Activated CD8-positive, alpha-beta T cell treated with anti-CD3 and anti-CD28 coated beads, Interleukin-2, amount 10 ng/mL, durations not matched to agents 7 days and 5 days (primary cell): ENCODE data around the gene SBNO2. TPM values are rescaled to one million over a fixed set of nuclear protein-coding genes. Genes with fewer than 3 reads are reported as not detected.

ENCODE experiments used
- ATAC-seq: fragments of 150-1000 bp; cut with Tn5 transposase; one replicate; pipeline ENCODE4 v1.10.0; 2021; ENCODE audit warnings: moderate library complexity
- CTCF ChIA-PET: fragments of 350-600 bp; sonication (Branson Sonifier 250); formaldehyde crosslinking; loops from one replicate; lab custom pipeline; 2021; ENCODE audit warnings: antibody characterized with exemption; lab: Charles Lee
- POLR2A ChIA-PET: fragments of 350-600 bp; sonication (Branson Sonifier 250); formaldehyde crosslinking; loops from one replicate; lab custom pipeline; 2021; ENCODE audit warnings: antibody characterized with exemption; lab: Charles Lee
- DNase-seq: peaks from one replicate; pipeline ENCODE4 v3.0.0-alpha.2; 2020
- H3K27ac Mint-ChIP-seq: one replicate; pipeline ENCODE4 v1.8.0; 2021; ENCODE audit warnings: mild to moderate bottlenecking, mixed read lengths
- H3K27me3 Mint-ChIP-seq: one replicate; pipeline ENCODE4 v1.8.0; 2021; ENCODE audit warnings: low read depth, mixed read lengths
- H3K36me3 Mint-ChIP-seq: one replicate; pipeline ENCODE4 v1.8.0; 2021; ENCODE audit warnings: low read depth, mixed read lengths
- H3K4me1 Mint-ChIP-seq: one replicate; pipeline ENCODE4 v1.8.0; 2021; ENCODE audit warnings: low read depth, mixed read lengths
- H3K4me3 Mint-ChIP-seq: one replicate; pipeline ENCODE4 v1.8.0; 2021; ENCODE audit warnings: mild to moderate bottlenecking, mixed read lengths
- H3K9me3 Mint-ChIP-seq: one replicate; pipeline ENCODE4 v1.8.0; 2022; ENCODE audit warnings: mixed read lengths; ENCODE audit not compliant: insufficient read depth
- total RNA-seq, 2 experiments: library from RNA; stranded (reverse); gene quantifications; one replicate each; pipeline ENCODE4 v1.2.3, GENCODE V29; 2021

Gene SBNO2
- total RNA-seq, 2 experiments from 2014 or later: 58.6 to 70.5 TPM

DNA sequence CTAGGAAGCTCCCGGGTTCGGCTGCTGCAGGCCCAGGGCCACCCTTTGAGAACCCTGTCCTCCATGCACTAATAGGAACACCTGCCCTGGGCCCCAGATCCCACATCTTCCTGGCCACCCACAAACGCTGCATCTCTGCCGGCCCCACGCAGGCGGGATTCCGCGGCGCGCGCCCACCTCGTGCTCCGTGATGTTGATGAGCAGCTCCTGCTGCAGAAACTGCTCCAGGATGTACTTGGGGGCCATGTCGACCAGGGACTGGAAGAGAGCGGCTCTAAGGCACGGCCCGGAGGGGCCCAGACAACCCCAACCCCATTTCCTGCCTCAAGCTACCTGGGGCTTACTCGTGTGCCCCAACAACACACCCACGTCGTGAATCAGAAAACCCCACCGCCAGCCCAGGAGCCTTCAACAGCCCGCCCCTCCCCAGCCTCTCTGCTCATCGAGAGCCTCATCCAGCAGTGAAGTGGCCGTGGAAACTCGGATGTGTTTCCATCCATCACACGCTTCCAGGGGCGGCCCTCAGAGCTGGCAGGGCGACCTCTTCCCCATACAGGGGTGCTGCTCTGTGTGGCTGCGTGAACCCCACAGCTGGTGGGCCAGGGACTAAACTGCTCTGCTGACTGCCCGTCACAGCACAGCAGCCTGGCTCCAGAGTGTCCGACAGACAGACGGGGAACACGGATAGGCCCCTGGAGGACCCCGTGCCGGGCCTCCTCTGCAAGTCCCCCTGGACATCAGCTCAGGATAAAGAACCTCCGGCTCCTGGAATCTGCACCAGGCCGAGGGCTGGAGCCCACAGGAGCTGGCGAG is 83.1 kb downstream of the SBNO2 start:
- POLR2A ChIA-PET: interaction anchor here (0.6 to 7.4 kb wide), 9 partner anchors 8 to 178 kb away, joined by 3 to 103 read pairs (median 5); partner anchors contain the start of genes ABCA7, ARHGAP45 and CIRBP
- peak overlapping the region; percentile 76 for H3K27ac Mint-ChIP-seq
- no peaks in the 10 kb centered on the region for H3K9me3 Mint-ChIP-seq
- CTCF ChIA-PET: interaction anchor here (0.7 to 4.3 kb wide), 5 partner anchors 9 to 175 kb away, joined by 3 to 25 read pairs (median 4); partner anchors contain the start of gene ARHGAP45
- H3K4me3 Mint-ChIP-seq: peak overlapping the region; percentile 45
- ATAC-seq (no peak), DNase-seq (peak; percentile 67)
- no peaks in the 10 kb centered on the region for H3K27me3 Mint-ChIP-seq
- peaks cover 71% of the 10 kb centered on the region for H3K4me1 Mint-ChIP-seq
- H3K36me3 Mint-ChIP-seq: peaks cover 37% of the 10 kb centered on the region

DNA sequence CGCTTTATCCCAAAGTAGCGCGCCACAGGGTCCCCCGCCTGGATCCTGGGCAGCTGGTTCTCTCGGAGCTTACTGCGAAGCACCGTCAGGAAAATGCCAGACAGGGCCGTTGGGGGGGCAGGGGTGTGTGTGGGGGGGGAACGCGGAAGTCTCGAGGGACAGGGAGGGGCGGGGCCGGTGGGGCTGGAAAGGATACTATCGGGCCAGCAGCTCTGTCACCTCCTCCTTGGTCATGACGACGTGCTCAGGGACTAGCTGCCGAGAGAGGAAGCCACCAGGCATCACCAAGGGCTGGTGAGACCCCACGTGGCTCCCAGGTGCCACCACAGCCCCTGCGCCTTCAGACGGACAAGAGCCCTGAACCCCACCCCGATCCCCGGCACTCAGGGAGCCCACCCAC is 84.2 kb downstream of the SBNO2 start:
- ATAC-seq (peak; percentile 35), DNase-seq (peak; percentile 82)
- H3K36me3 Mint-ChIP-seq: peaks cover 44% of the 10 kb centered on the region
- H3K4me1 Mint-ChIP-seq: peaks cover 73% of the 10 kb centered on the region
- CTCF ChIA-PET: interaction anchor here (0.9 to 4.3 kb wide), 4 partner anchors 14 to 70 kb away, joined by 3 to 25 read pairs (median 8); partner anchors contain the start of gene ARHGAP45
- H3K27ac Mint-ChIP-seq: peak overlapping the region; percentile 83
- H3K9me3 Mint-ChIP-seq: no peaks in the 10 kb centered on the region
- H3K27me3 Mint-ChIP-seq: no peaks in the 10 kb centered on the region
- no peak overlapping the region for H3K4me3 Mint-ChIP-seq
- POLR2A ChIA-PET: interaction anchor here (0.8 to 7.4 kb wide), 9 partner anchors 7 to 179 kb away, joined by 3 to 103 read pairs (median 6); partner anchors contain the start of genes ARHGAP45 and CIRBP

DNA sequence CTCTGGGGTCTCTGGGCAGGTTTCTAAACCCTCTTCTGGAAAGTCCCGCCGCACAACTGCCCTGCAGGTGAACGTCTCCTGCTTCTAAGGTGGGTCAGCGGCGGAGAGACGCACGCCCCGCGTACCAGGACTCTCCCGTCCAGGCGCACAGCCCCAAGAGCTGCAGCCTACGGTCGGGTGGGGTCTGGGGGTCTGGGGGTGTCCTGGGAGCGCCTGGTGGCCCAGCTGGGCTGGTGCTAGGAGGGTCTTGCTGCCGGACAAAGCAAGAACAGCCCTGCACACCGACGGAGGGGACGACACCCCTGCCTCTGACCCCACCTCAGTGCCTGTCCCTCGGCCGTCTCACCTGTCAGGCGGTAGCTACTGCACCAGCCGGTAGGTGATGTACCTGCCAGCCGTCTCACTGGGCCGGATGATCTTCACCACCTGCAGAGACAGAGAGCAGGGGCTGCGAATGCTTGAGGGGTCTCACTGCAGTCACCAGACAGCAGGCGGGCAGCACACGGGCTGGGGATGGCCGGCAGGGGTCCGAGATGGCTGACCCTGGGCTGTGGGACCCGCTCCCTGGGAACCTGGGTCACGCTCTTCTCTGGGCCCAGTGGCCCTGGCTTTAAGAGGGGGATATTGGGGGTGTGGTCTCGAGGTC is 84.8 kb downstream of the SBNO2 start:
- no peaks in the 10 kb centered on the region for H3K27me3 Mint-ChIP-seq
- H3K4me1 Mint-ChIP-seq: peaks cover 77% of the 10 kb centered on the region
- no peak overlapping the region for H3K4me3 Mint-ChIP-seq
- no peaks in the 10 kb centered on the region for H3K9me3 Mint-ChIP-seq
- DNase-seq (no peak), ATAC-seq (no peak)
- peaks cover 50% of the 10 kb centered on the region for H3K36me3 Mint-ChIP-seq
- POLR2A ChIA-PET: interaction anchor here (0.8 to 7.4 kb wide), 11 partner anchors 10 to 180 kb away, joined by 3 to 103 read pairs (median 6); partner anchors contain the start of genes ABCA7, ARHGAP45 and CIRBP
- CTCF ChIA-PET: interaction anchor here (0.6 to 4.3 kb wide), 7 partner anchors 13 to 122 kb away, joined by 3 to 25 read pairs (median 3); partner anchors contain the start of gene ARHGAP45
- peak overlapping the region; percentile 83 for H3K27ac Mint-ChIP-seq

DNA sequence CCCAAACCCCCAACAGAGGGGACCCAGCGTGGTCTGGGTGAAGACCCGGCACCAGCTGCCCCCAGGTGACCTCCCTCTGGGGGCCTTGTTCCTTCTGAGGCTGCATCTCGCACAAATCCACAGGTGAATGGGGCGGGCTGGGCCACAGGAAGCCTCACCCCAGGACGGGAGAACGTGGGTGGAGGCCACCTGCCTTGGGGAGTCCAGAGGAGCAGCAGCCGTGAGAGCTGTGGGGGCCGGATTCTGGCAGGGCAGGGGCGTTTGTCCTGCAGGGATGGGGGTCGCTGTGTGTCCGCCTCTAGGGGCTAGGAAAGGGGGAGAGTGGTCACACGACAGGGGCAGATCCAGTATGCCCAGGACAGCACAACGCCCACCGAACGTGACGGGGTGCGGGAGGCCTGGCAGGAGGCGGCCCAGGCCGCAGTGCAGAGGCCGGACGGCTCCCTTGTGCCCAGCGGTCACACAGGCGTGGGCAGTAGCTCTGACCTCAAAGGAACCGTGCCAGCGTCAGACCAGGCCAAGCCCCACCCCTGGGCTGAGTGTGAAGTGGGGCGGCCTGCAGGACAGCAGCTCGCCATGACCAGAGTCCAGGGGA is 85.6 kb downstream of the SBNO2 start:
- POLR2A ChIA-PET: interaction anchor here (0.8 to 7.4 kb wide), 15 partner anchors 10 to 181 kb away, joined by 3 to 103 read pairs (median 4); partner anchors contain the start of genes ABCA7, ARHGAP45 and CIRBP
- H3K27ac Mint-ChIP-seq: peak overlapping the region; percentile 83
- no peaks in the 10 kb centered on the region for H3K27me3 Mint-ChIP-seq
- H3K9me3 Mint-ChIP-seq: no peaks in the 10 kb centered on the region
- CTCF ChIA-PET: interaction anchor here (0.6 to 4.3 kb wide), 10 partner anchors 12 to 122 kb away, joined by 3 to 25 read pairs (median 3); partner anchors contain the start of genes ABCA7, ARHGAP45 and RNU6-2
- peaks cover 77% of the 10 kb centered on the region for H3K4me1 Mint-ChIP-seq
- peaks cover 52% of the 10 kb centered on the region for H3K36me3 Mint-ChIP-seq
- ATAC-seq (peak; percentile 7), DNase-seq (no peak)
- peak overlapping the region; percentile 34 for H3K4me3 Mint-ChIP-seq

DNA sequence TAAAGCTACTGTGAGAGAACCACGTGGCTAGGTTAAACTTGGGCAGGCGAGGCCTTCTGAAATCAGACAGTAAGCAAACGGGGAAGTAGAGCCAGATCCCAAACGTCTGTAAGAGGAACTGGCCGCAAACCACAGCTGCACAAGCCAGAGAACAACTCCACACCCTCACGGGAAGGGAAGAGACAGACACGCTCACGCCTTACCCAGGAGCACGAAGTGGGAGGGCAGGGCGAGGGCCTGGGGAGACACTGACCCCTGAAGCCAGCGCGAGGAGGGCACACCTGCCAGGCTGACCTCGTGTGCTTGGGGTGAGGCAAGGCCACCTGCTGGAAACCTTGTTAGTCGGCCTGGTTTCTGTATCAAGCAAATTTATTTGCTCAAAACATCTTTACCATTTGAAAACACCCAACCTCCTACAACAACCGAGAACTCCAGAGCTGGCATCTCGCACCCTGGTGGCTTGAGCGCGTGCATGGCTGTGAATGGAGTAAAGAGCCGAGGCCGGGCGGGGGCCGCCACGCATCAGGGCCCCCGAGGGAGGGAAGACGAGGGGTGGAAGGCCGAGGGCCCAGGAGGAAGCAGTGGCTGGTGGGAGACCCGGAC is 86.2 kb downstream of the SBNO2 start:
- Mint-ChIP-seq H3K9me3 (no peaks in the 10 kb centered on the region), H3K27ac (peak overlapping the region; percentile 83), H3K4me3 (peak overlapping the region; percentile 56), H3K27me3 (no peaks in the 10 kb centered on the region), H3K4me1 (peaks cover 72% of the 10 kb centered on the region), H3K36me3 (peaks cover 47% of the 10 kb centered on the region)
- DNase-seq (peak; percentile 68), ATAC-seq (peak; percentile 47)
- ChIA-PET POLR2A (interaction anchor here (0.8 to 7.4 kb wide), 14 partner anchors 10 to 181 kb away, joined by 3 to 103 read pairs (median 5); partner anchors contain the start of genes ABCA7, ARHGAP45 and CIRBP), CTCF (interaction anchor here (1.0 to 4.3 kb wide), 8 partner anchors 12 to 224 kb away, joined by 3 to 25 read pairs (median 3); partner anchors contain the start of genes ABCA7, ARHGAP45 and RNU6-2)

- Mint-ChIP-seq H3K27ac (peak overlapping the region; percentile 83), H3K36me3 (peaks cover 51% of the 10 kb centered on the region), H3K27me3 (no peaks in the 10 kb centered on the region), H3K4me3 (peak overlapping the region; percentile 10), H3K4me1 (peaks cover 77% of the 10 kb centered on the region), H3K9me3 (no peaks in the 10 kb centered on the region)
- DNase-seq: no peak
- no peak for ATAC-seq
- CTCF ChIA-PET: interaction anchor here (0.6 to 3.7 kb wide), 6 partner anchors 9 to 117 kb away, joined by 3 to 17 read pairs (median 4); partner anchors contain the start of gene ARHGAP45
- POLR2A ChIA-PET: interaction anchor here (0.8 to 7.4 kb wide), 9 partner anchors 8 to 125 kb away, joined by 3 to 103 read pairs (median 4); partner anchors contain the start of genes ARHGAP45, POLR2E and RNU6-2
Observed at GRCh38 chr19:1086613-1087012, 87.5 kb downstream of the SBNO2 start.

DNA sequence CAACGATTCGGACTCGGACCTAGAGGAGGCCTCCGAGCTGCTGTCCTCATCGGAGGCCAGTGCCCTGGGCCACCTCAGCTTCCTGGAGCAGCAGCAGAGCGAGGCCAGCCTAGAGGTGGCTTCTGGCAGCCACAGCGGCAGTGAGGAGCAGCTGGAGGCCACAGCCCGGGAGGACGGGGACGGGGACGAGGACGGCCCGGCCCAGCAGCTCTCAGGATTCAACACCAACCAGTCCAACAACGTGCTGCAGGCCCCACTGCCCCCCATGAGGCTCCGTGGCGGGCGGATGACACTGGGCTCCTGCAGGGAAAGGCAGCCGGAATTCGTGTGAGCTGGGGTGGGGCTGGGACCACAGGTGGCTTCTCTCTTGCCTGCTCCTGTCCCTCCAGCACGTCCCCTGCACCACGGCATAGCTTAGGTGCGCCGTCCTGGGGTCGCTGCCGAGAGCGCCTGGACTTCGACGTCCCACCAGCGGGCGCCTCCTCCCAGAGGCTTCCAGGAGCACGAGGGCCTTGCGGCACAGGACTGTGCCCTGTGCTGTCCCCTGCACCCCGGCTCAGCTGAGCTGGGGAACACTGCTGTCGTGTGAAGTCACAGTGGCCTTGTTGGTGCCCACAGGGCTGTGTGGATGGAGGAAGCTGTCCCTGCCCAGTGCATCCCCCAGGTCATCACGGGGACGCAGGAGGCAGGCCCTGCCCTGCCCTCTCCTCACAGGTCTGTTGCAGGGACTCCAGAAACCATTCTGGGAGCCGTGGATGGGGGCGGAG is 88.2 kb downstream of the SBNO2 start:
- peak overlapping the region; percentile 77 for H3K27ac Mint-ChIP-seq
- peaks cover 55% of the 10 kb centered on the region for H3K36me3 Mint-ChIP-seq
- no peak for ATAC-seq
- POLR2A ChIA-PET: interaction anchor here (0.8 to 7.4 kb wide), 13 partner anchors 8 to 126 kb away, joined by 3 to 103 read pairs (median 4); partner anchors contain the start of genes ARHGAP45, POLR2E, RNU6-2 and WDR18
- CTCF ChIA-PET: interaction anchor here (1.2 to 3.7 kb wide), 5 partner anchors 9 to 28 kb away, joined by 3 to 17 read pairs (median 5); partner anchors contain the start of gene ARHGAP45
- H3K4me1 Mint-ChIP-seq: peaks cover 78% of the 10 kb centered on the region
- H3K4me3 Mint-ChIP-seq: peak overlapping the region; percentile 10
- no peaks in the 10 kb centered on the region for H3K9me3 Mint-ChIP-seq
- no peak for DNase-seq
- H3K27me3 Mint-ChIP-seq: no peaks in the 10 kb centered on the region

GRCh38 chr19:1085053-1085658 is 88.9 kb downstream of the SBNO2 start:
- Mint-ChIP-seq H3K4me3 (no peak overlapping the region), H3K4me1 (peaks cover 81% of the 10 kb centered on the region), H3K36me3 (peaks cover 58% of the 10 kb centered on the region), H3K27ac (peak overlapping the region; percentile 77), H3K27me3 (no peaks in the 10 kb centered on the region), H3K9me3 (no peaks in the 10 kb centered on the region)
- ATAC-seq (no peak), DNase-seq (no peak)
- ChIA-PET POLR2A (interaction anchor here (0.8 to 7.4 kb wide), 9 partner anchors 7 to 116 kb away, joined by 3 to 103 read pairs (median 4); partner anchors contain the start of genes POLR2E and WDR18), CTCF (interaction anchor here (3.7 kb wide), 1 partner anchor 18 kb away, joined by 17 read pairs; the partner anchor contains the start of gene ARHGAP45)

DNA sequence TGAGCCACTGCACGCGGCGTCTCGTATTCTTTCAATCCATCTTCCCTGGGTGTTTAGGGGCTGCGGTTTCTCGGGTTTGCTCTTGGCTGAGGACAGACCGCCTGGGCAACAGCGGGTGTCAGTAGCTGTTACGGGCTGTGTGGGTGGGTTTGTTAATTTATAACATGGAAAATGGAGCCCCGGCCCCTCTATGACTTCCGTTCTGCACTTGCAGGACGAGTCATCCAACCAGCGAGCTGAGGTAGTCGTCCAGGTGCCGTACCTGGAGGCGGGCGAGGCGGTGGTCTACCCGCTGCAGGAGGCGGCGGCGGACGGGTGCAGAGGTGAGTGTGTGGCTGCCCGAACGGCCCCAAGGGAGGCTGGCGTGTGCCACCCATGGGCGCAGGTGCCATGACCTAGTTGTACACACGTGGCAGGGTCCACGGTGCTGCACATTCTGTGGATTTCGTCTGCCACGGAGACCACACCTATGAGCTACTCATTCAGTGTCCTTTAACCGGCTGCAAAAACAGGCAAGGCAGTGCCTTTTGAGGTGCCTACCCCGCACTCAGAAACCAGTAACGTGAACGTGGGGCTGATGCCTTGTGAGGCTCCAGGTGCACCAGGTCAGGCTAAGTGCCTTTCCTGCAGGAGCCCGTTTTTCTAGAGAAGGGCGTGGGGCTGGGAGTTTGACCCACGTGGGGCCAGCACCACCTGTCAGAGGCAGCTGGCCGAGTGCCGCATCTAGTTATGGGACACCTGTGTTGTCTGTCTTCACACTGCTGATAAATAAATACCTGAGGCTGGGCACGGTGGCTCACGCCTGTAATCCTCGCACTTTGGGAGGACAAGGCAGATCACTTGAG is 89.8 kb downstream of the SBNO2 start:
- no peak for DNase-seq
- ATAC-seq: no peak
- Mint-ChIP-seq H3K27ac (peak overlapping the region; percentile 70), H3K36me3 (peaks cover 67% of the 10 kb centered on the region), H3K4me3 (no peak overlapping the region), H3K9me3 (no peaks in the 10 kb centered on the region), H3K4me1 (peaks cover 81% of the 10 kb centered on the region), H3K27me3 (no peaks in the 10 kb centered on the region)
- ChIA-PET POLR2A (interaction anchor here (0.8 to 7.4 kb wide), 8 partner anchors 6 to 117 kb away, joined by 3 to 103 read pairs (median 4); partner anchors contain the start of gene WDR18), CTCF (no interaction called here)
